ENCODE data around the gene TRPC4AP. TPM values are rescaled to one million over a fixed set of nuclear protein-coding genes. Genes with fewer than 3 reads are reported as not detected.
"Not testable (repeated sequence)": the region's sequence is repeated elsewhere in the genome, so short reads cannot be mapped to it uniquely, and the experiment has no call there.

TRPC4AP gene
- total RNA-seq, 1 donor from 2014 or later = 102 TPM

- H3K36me3 Mint-ChIP-seq = peaks cover 21% of the 10 kb centered on the region
Measured at GRCh38 chr20:35116258-35116657, 23.7 kb upstream of the TRPC4AP start.

DNA sequence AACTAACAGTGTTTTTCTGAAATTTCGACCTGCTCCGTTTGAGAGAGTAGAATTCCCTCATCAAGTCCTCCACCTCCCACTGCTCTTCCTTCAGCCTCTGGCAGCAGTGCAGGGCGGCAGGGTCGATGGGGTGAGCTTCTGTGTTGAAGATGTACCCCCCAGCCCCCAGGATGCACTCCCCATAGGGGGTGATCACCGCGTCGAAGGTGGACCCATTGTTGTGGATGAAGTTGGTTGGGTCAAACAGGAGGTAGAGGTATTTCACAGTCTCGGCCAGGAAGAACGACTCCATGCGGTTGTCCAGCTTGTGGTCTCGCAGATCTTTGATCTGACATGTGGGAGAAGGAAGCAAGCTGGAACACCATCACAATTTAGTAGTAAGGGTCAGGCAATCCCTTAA is 23.0 kb upstream of the TRPC4AP start:
- DNase-seq (ENCODE audit: extremely low spot score, unreplicated experiment) = no peak
- Mint-ChIP-seq H3K9me3 (no peaks in the 10 kb centered on the region), H3K4me3 (no peak overlapping the region), H3K36me3 (peaks cover 19% of the 10 kb centered on the region), H3K27me3 (no peaks in the 10 kb centered on the region), H3K4me1 (ENCODE audit: unreplicated experiment) (no peaks in the 10 kb centered on the region), H3K27ac (no peak overlapping the region)
- TF ChIP-seq CTCF (conservative IDR thresholded peaks at IDR 0.05) = no peak

More at GRCh38 chr20:35116258-35116657, 23.7 kb upstream of the TRPC4AP start:
- no peaks in the 10 kb centered on the region for H3K9me3 Mint-ChIP-seq
- no peak overlapping the region for H3K27ac Mint-ChIP-seq
- no peaks in the 10 kb centered on the region for H3K27me3 Mint-ChIP-seq
- no peak for DNase-seq (ENCODE audit: extremely low spot score, unreplicated experiment)
- TF ChIP-seq CTCF (conservative IDR thresholded peaks at IDR 0.05) = no peak
- no peak overlapping the region for H3K4me3 Mint-ChIP-seq
- no peaks in the 10 kb centered on the region for H3K4me1 Mint-ChIP-seq (ENCODE audit: unreplicated experiment)

DNA sequence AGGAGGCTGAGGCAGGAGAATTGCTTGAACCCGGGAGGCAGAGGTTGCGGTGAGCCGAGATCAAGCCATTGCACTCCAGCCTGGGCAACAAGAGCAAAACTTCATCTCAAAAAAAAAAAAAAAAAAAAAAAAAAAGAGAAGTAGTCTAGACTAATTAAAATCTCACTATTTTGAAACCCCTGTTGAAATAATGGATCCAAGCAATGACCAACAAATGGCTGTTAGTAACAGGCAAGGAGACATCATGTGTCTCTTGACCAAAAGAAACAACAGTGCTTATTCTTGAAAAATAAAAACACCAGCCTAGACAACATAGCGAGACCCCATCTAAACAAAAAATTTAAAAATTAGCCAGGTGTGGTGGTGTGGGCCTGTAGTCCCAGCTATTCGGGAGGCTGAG is 19.7 kb upstream of the TRPC4AP start:
- not testable (repeated sequence) for H3K9me3 Mint-ChIP-seq; H3K27me3 Mint-ChIP-seq; DNase-seq (ENCODE audit: extremely low spot score, unreplicated experiment); H3K4me3 Mint-ChIP-seq; H3K27ac Mint-ChIP-seq; H3K36me3 Mint-ChIP-seq; H3K4me1 Mint-ChIP-seq (ENCODE audit: unreplicated experiment)

- Mint-ChIP-seq H3K4me3 (no peak overlapping the region), H3K9me3 (no peaks in the 10 kb centered on the region), H3K27me3 (no peaks in the 10 kb centered on the region), H3K27ac (no peak overlapping the region), H3K36me3 (peaks cover 5% of the 10 kb centered on the region), H3K4me1 (ENCODE audit: unreplicated experiment) (no peaks in the 10 kb centered on the region)
- DNase-seq (ENCODE audit: extremely low spot score, unreplicated experiment) = no peak
- TF ChIP-seq CTCF (conservative IDR thresholded peaks at IDR 0.05) = no peak
Measured at GRCh38 chr20:35111141-35111888, 18.7 kb upstream of the TRPC4AP start.

DNA sequence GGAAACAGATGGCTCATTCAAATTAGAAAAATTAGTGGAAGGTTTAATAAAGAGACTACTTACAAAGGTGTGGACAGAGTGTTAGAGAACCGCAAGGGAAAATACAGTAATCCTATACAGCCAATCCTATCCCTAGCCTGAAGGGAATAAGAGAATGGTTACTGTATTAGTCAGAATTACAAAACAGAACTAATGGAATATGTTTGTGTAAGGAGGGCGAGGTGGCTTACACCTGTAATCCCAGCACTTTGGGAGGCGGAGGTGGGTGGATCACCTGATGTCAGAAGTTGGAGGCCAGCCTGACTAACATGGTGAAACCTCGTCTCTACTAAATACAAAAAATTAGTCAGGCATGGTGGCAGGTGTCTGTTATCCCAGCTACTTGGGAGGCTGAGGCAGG is 16.3 kb upstream of the TRPC4AP start:
- Mint-ChIP-seq H3K36me3 (no peaks in the 10 kb centered on the region), H3K4me3 (no peak overlapping the region), H3K9me3 (no peaks in the 10 kb centered on the region), H3K27ac (no peak overlapping the region), H3K27me3 (no peaks in the 10 kb centered on the region), H3K4me1 (ENCODE audit: unreplicated experiment) (no peaks in the 10 kb centered on the region)
- no peak for TF ChIP-seq CTCF (conservative IDR thresholded peaks at IDR 0.05)
- no peak for DNase-seq (ENCODE audit: extremely low spot score, unreplicated experiment)

- no peaks in the 10 kb centered on the region for H3K36me3 Mint-ChIP-seq
- H3K27ac Mint-ChIP-seq = no peak overlapping the region
- H3K27me3 Mint-ChIP-seq = no peaks in the 10 kb centered on the region
- H3K9me3 Mint-ChIP-seq = no peaks in the 10 kb centered on the region
- DNase-seq (ENCODE audit: extremely low spot score, unreplicated experiment) = no peak
- H3K4me3 Mint-ChIP-seq = no peak overlapping the region
- no peaks in the 10 kb centered on the region for H3K4me1 Mint-ChIP-seq (ENCODE audit: unreplicated experiment)
- no peak for TF ChIP-seq CTCF (conservative IDR thresholded peaks at IDR 0.05)
Measured at GRCh38 chr20:35106827-35107380, 14.3 kb upstream of the TRPC4AP start.
